HG03196 (cell line): ENCODE results near the gene DGKB.
"Not testable (repeated sequence)": the region's sequence is repeated elsewhere in the genome, so short reads cannot be mapped to it uniquely, and the experiment has no call there.

Experiments used
- ATAC-seq: cut with Tn5 transposase; IDR thresholded peaks from one replicate; pipeline ENCODE4 v1.9.1; 2021; ENCODE audit not compliant: unreplicated experiment

DGKB gene

GRCh38 chr7:14332155-14332554 lies 570.4 kb downstream of the DGKB start:
- ATAC-seq: no peak

- ATAC-seq: no peak
These were observed 577.8 kb downstream of the DGKB start for GRCh38 chr7:14324767-14325166.

GRCh38 chr7:14322724-14323123 lies 579.8 kb downstream of the DGKB start:
- ATAC-seq: no peak

- ATAC-seq: no peak
These were observed 580.6 kb downstream of the DGKB start for GRCh38 chr7:14321947-14322346.

- no peak for ATAC-seq
These were observed 593.1 kb downstream of the DGKB start for GRCh38 chr7:14309432-14309831.

GRCh38 chr7:14305233-14305866 lies 597.2 kb downstream of the DGKB start:
- no peak for ATAC-seq

GRCh38 chr7:14303536-14303935 lies 599.0 kb downstream of the DGKB start:
- no peak for ATAC-seq

GRCh38 chr7:14294637-14295036 lies 607.9 kb downstream of the DGKB start:
- ATAC-seq: no peak

- no peak for ATAC-seq
These were observed 609.1 kb downstream of the DGKB start for GRCh38 chr7:14293434-14293833.

GRCh38 chr7:14292737-14293136 lies 609.8 kb downstream of the DGKB start:
- no peak for ATAC-seq

- ATAC-seq: no peak
These were observed 612.6 kb downstream of the DGKB start for GRCh38 chr7:14289957-14290356.

- no peak for ATAC-seq
These were observed 613.9 kb downstream of the DGKB start for GRCh38 chr7:14288701-14289100.

- no peak for ATAC-seq
These were observed 615.2 kb downstream of the DGKB start for GRCh38 chr7:14287398-14287797.

GRCh38 chr7:14286036-14286435 lies 616.5 kb downstream of the DGKB start:
- ATAC-seq: no peak

- ATAC-seq: not testable (repeated sequence)
These were observed 623.3 kb downstream of the DGKB start for GRCh38 chr7:14279065-14279871.

GRCh38 chr7:14275356-14275755 lies 627.2 kb downstream of the DGKB start:
- ATAC-seq: no peak

- ATAC-seq: no peak
These were observed 631.1 kb downstream of the DGKB start for GRCh38 chr7:14271441-14271840.

GRCh38 chr7:14270099-14270498 lies 632.5 kb downstream of the DGKB start:
- ATAC-seq: no peak

- ATAC-seq: no peak
These were observed 642.5 kb downstream of the DGKB start for GRCh38 chr7:14260011-14260410.

- no peak for ATAC-seq
These were observed 643.7 kb downstream of the DGKB start for GRCh38 chr7:14258861-14259260.

- ATAC-seq: no peak
These were observed 644.1 kb downstream of the DGKB start for GRCh38 chr7:14258441-14258840.

- no peak for ATAC-seq
These were observed 650.1 kb downstream of the DGKB start for GRCh38 chr7:14252458-14252857.

- ATAC-seq: no peak
These were observed 660.4 kb downstream of the DGKB start for GRCh38 chr7:14242175-14242574.
